Keratinocyte (primary cell): Measurements from ENCODE around the gene RNF41. TPM values are rescaled to one million over a fixed set of nuclear protein-coding genes. Genes with fewer than 3 reads are reported as not detected.

Experiments used
- DNase-seq: peaks from one replicate; pipeline ENCODE4 v3.0.0-alpha.2; 2011; ENCODE audit warnings: low read depth, missing footprints, low spot score
- FAIRE-seq: peaks from 2 replicates; lab custom pipeline; 2011; peaks lifted over from hg19 to GRCh38; lab: Jason Lieb, UNC
- H2AFZ ChIP-seq: 2 replicates; pipeline ENCODE4 v1.6.0; 2012; ENCODE audit warnings: low read length, control low read depth, inconsistent platforms; ENCODE audit not compliant: control insufficient read depth
- H3K27ac ChIP-seq: 2 replicates; pipeline ENCODE4 v1.5.1; 2011; ENCODE audit warnings: low read length; ENCODE audit not compliant: control insufficient read depth, insufficient read depth
- H3K27me3 ChIP-seq: 3 replicates; pipeline ENCODE4 v1.6.0; 2011; ENCODE audit warnings: low read length; ENCODE audit not compliant: control insufficient read depth, insufficient read depth; ENCODE audit errors: extremely low read depth
- H3K36me3 ChIP-seq, 2 experiments: 2 replicates in 1 of 2; 3 replicates in 1 of 2; pipeline ENCODE4 v1.5.1; 2011; ENCODE audit warnings: low read length in 2 of 2, mild to moderate bottlenecking in 1 of 2; ENCODE audit not compliant: control insufficient read depth in 2 of 2, insufficient read depth in 2 of 2; ENCODE audit errors: extremely low read depth in 1 of 2
- H3K4me1 ChIP-seq: 3 replicates; pipeline ENCODE4 v1.5.1; 2011; ENCODE audit warnings: low read length; ENCODE audit not compliant: control insufficient read depth, insufficient read depth; ENCODE audit errors: extremely low read depth
- H3K4me2 ChIP-seq: 3 replicates; pipeline ENCODE4 v1.6.0; 2011; ENCODE audit warnings: low read depth, low read length; ENCODE audit not compliant: control insufficient read depth, insufficient read depth; ENCODE audit errors: extremely low read depth
- H3K4me3 ChIP-seq, 3 experiments: fragments of 200-600 bp in 1 of 3; sonication (generic) in 1 of 3; 2 replicates in 2 of 3; 3 replicates in 1 of 3; pipeline ENCODE4 v1.5.1; 2011 to 2016; ENCODE audit warnings: low read length in 3 of 3, mild to moderate bottlenecking in 3 of 3, control low read depth in 2 of 3, inconsistent platforms in 1 of 3, low read depth in 1 of 3, mixed read lengths in 1 of 3, mixed run types in 1 of 3, moderate library complexity in 1 of 3; ENCODE audit not compliant: control insufficient read depth in 2 of 3, insufficient read depth in 2 of 3; ENCODE audit errors: extremely low read depth in 1 of 3
- H3K79me2 ChIP-seq: 2 replicates; pipeline ENCODE4 v1.6.0; 2012; ENCODE audit warnings: low read length; ENCODE audit not compliant: control insufficient read depth, insufficient read depth
- H3K9ac ChIP-seq: 3 replicates; pipeline ENCODE4 v1.6.0; 2011; ENCODE audit warnings: low read length; ENCODE audit not compliant: control insufficient read depth, insufficient read depth; ENCODE audit errors: extremely low read depth
- H3K9me1 ChIP-seq: 3 replicates; pipeline ENCODE4 v1.6.0; 2011; ENCODE audit warnings: low read length; ENCODE audit not compliant: control insufficient read depth, insufficient read depth; ENCODE audit errors: extremely low read depth
- H3K9me3 ChIP-seq: 2 replicates; pipeline ENCODE4 v1.5.1; 2012; ENCODE audit warnings: low read depth, low read length; ENCODE audit not compliant: control insufficient read depth
- H4K20me1 ChIP-seq: 3 replicates; pipeline ENCODE4 v1.6.0; 2011; ENCODE audit warnings: low read length; ENCODE audit not compliant: control insufficient read depth, insufficient read depth; ENCODE audit errors: extremely low read depth
- EZH2 ChIP-seq: IDR thresholded peaks from one replicate; pipeline ENCODE4 v1.6.1; 2012; ENCODE audit warnings: inconsistent platforms, mild to moderate bottlenecking, low read length, moderate library complexity
- dilution Hi-C: fragments of 300-500 bp; cut with MboI; formaldehyde crosslinking; loops from one replicate; pipeline ENCODE4 v1.7.0; 2020; ENCODE audit warnings: low sequenced_read_pairs; ENCODE audit not compliant: extremely low pct_ligation_motif_present
- polyA plus RNA-seq, 5 experiments: library from polyadenylated mRNA; depleted of rRNA in 3 of 5; stranded (reverse) in 3 of 5; stranded (forward) in 1 of 5; unstranded in 1 of 5; fragments of >200 nt; gene quantifications; 1 replicate in 1 of 5; 2 replicates in 3 of 5; 3 replicates in 1 of 5; pipeline versions ENCODE4 v1.2.1 to v1.2.3, GENCODE V29; 2011 to 2012; ENCODE audit warnings: missing spikeins in 2 of 5, low read depth in 1 of 5, low replicate concordance in 1 of 5
- TF ChIP-seq, protein P1 (sequence below), 3 experiments: IDR thresholded peaks in 1 of 3; conservative IDR thresholded peaks in 1 of 3; optimal IDR thresholded peaks in 1 of 3; 2 replicates in 2 of 3; 3 replicates in 1 of 3; pipeline versions ENCODE3 to v1.5.1; 2011; ENCODE audit warnings: low read length in 3 of 3, mild to moderate bottlenecking in 3 of 3, moderate library complexity in 2 of 3, control low read depth in 1 of 3, inconsistent platforms in 1 of 3; ENCODE audit not compliant: insufficient read depth in 2 of 3; ENCODE audit errors: extremely low read depth in 1 of 3

RNF41 gene
- polyA plus RNA-seq, 1 donor (not counting 4 experiments of a cell fraction or from before 2014, with no cell fraction given): 42.2 TPM

DNA sequence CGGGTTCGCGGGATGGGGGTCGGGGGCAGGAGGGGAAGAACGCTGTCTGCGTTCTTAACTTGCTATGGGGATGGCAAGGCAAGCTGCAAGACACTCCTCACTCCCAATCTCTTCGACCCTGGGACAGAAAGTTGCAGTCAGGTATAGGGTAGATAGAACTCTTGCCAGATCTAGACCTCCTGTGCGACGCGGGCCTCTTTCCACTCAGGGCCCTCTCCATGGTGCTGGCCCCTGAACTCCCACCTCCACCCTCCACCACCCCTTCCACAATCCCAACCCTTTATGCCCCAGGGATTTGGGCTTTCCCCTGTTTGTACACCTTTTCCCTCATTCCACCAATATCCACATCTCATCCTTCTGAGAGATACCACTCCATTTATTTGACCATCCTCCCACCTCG lies 3.2 kb upstream of the RNF41 start:
- Histone ChIP-seq H3K9me3 (no peaks in the 10 kb centered on the region), H2AFZ (no peak overlapping the region), H3K4me1 (peaks cover 24% of the 10 kb centered on the region), H3K4me3 (peak overlapping the region; percentile 55 to 94 (median 87)), H3K27me3 (no peaks in the 10 kb centered on the region), H3K27ac (no peak overlapping the region), H3K4me2 (peak overlapping the region; percentile 96), H4K20me1 (no peaks in the 10 kb centered on the region), H3K9me1 (no peaks in the 10 kb centered on the region), H3K36me3 (peaks cover 0 to 4% of the 10 kb centered on the region in 2 experiments), H3K9ac (peak overlapping the region; percentile 80), H3K79me2 (peaks cover 18% of the 10 kb centered on the region)
- TF ChIP-seq, protein P1, sequence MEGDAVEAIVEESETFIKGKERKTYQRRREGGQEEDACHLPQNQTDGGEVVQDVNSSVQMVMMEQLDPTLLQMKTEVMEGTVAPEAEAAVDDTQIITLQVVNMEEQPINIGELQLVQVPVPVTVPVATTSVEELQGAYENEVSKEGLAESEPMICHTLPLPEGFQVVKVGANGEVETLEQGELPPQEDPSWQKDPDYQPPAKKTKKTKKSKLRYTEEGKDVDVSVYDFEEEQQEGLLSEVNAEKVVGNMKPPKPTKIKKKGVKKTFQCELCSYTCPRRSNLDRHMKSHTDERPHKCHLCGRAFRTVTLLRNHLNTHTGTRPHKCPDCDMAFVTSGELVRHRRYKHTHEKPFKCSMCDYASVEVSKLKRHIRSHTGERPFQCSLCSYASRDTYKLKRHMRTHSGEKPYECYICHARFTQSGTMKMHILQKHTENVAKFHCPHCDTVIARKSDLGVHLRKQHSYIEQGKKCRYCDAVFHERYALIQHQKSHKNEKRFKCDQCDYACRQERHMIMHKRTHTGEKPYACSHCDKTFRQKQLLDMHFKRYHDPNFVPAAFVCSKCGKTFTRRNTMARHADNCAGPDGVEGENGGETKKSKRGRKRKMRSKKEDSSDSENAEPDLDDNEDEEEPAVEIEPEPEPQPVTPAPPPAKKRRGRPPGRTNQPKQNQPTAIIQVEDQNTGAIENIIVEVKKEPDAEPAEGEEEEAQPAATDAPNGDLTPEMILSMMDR (optimal IDR thresholded peaks at IDR 0.05 in 1 of 3, IDR thresholded peaks at IDR 0.05 in 1 of 3, conservative IDR thresholded peaks at IDR 0.05 in 1 of 3; ENCODE audit: extremely low read depth in 1 of 3, insufficient read depth in 2 of 3, low read length in 3 of 3): no peak
- no peak for TF ChIP-seq EZH2
- DNase-seq: no peak
- FAIRE-seq: no peak
- dilution Hi-C loops: no loop called here

DNA sequence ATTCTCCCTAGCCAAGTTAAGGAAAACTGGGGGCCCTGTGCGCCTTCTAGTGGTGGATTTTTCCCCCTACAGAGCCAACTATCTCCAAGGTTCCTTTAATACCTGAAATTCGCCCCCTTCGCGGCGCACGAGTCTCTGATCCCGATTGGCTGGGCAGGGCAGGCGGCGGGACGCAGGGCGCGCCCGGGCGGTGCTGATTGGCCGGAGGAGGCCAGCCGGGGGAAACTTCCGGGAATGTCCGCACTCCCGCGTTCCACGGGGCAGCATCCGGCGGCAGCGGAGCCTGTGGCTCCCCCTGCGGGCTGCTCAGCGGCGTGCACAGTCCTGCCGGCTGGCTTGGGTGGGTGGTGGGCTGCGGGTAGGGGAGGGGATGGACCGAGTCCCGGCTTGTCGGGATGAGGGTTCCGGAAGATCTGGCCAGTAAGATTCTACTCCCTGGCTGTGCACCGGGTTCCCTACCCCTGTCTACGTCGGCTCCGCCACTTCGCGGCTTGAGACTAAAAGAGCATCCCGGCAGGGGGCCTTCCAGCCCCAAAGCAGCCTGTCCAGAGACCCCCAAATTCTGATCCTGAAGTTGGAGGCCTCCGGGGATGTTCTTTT lies 2.5 kb upstream of the RNF41 start, which contains the start of gene NABP2:
TSS of gene NABP2 (plus strand) at position 241 of the 600 bp plus-strand sequence. CDS start 515 bp downstream, outside the sequence.
- dilution Hi-C loops: no loop called here
- Histone ChIP-seq H3K4me3 (peak within 1 kb of the TSS; percentile 55 to 94 (median 87)), H4K20me1 (no peaks in the 10 kb centered on the region), H2AFZ (peak within 1 kb of the TSS; percentile 94), H3K36me3 (peaks cover 0 to 4% of the 10 kb centered on the region in 2 experiments), H3K27me3 (no peaks in the 10 kb centered on the region), H3K79me2 (peaks cover 24% of the 10 kb centered on the region), H3K9me1 (no peaks in the 10 kb centered on the region), H3K4me2 (peak within 1 kb of the TSS; percentile 96), H3K27ac (peak within 1 kb of the TSS; percentile 49), H3K9me3 (no peaks in the 10 kb centered on the region), H3K9ac (peak within 1 kb of the TSS; percentile 80), H3K4me1 (peaks cover 24% of the 10 kb centered on the region)
- DNase-seq: peak; percentile 80
- no peak for TF ChIP-seq EZH2
- TF ChIP-seq, protein P1 (optimal IDR thresholded peaks at IDR 0.05 in 1 of 3, IDR thresholded peaks at IDR 0.05 in 1 of 3, conservative IDR thresholded peaks at IDR 0.05 in 1 of 3; ENCODE audit: extremely low read depth in 1 of 3, insufficient read depth in 2 of 3, low read length in 3 of 3): peak; percentile 80 to 89 (median 80)
- no peak for FAIRE-seq
